GM21381 (cell line): ENCODE measurements around the gene MATN3.
"Not testable (repeated sequence)": the region's sequence is repeated elsewhere in the genome, so short reads cannot be mapped to it uniquely, and the experiment has no call there.

Source experiments
- ATAC-seq: cut with Tn5 transposase; IDR thresholded peaks from one replicate; pipeline ENCODE4 v1.9.1; 2021; ENCODE audit warnings: mild to moderate bottlenecking, moderate library complexity; ENCODE audit not compliant: unreplicated experiment

MATN3 gene, protein sequence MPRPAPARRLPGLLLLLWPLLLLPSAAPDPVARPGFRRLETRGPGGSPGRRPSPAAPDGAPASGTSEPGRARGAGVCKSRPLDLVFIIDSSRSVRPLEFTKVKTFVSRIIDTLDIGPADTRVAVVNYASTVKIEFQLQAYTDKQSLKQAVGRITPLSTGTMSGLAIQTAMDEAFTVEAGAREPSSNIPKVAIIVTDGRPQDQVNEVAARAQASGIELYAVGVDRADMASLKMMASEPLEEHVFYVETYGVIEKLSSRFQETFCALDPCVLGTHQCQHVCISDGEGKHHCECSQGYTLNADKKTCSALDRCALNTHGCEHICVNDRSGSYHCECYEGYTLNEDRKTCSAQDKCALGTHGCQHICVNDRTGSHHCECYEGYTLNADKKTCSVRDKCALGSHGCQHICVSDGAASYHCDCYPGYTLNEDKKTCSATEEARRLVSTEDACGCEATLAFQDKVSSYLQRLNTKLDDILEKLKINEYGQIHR

GRCh38 chr2:20012282-20013125 is at the start of gene MATN3:
Gene MATN3, minus strand, starts transcription at chr2:20012668. Its CDS starts 37 bp downstream, at chr2:20012631.
- ATAC-seq = no peak

- no peak for ATAC-seq
Measured at GRCh38 chr2:20061940-20062339, 49.5 kb upstream of the MATN3 start.

DNA sequence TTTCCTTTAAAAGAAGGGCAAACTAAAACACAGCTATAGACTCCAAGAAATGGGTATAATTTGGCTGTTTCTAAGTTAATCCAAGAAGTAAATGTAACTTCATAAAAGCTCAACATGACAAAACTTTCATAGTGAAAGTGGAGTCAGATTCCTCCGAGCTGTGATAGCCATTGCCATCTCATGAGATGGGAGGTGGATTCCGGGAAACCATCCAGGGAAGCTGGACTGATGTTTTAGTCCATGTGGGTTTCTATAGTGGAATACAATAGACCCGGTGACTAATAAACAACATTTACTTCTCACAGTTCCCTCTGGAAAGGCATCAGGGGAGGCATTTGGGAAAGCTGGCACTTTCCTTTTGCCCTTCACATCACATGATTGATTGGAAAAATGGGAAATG is 49.0 kb upstream of the MATN3 start:
- no peak for ATAC-seq

- ATAC-seq = no peak
Measured at GRCh38 chr2:20060106-20060505, 47.6 kb upstream of the MATN3 start.

- ATAC-seq = no peak
Measured at GRCh38 chr2:20057268-20057667, 44.8 kb upstream of the MATN3 start.

DNA sequence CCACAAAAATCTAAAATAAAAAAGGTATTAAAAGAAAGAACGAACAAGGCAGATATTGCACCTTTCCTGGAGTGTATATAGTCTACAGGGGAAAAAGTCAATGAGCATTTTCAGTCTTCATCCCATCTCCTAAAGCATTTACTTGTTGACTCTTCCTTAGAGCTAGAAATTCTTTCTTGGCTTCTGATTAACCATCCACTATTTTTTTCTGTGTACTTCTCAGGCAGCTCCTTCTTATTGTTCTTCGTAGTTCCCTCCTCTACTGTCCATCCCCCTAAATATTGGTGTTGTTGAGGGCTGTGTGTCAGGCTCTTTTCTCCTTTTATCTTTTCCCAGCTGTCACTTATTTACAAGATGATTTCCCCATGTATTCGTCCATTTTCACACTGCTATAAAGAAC is 42.5 kb upstream of the MATN3 start:
- ATAC-seq = no peak

GRCh38 chr2:20054119-20054518 is 41.7 kb upstream of the MATN3 start:
- ATAC-seq = no peak

- no peak for ATAC-seq
Measured at GRCh38 chr2:20052861-20053281, 40.4 kb upstream of the MATN3 start.

- no peak for ATAC-seq
Measured at GRCh38 chr2:20052229-20052851, 39.9 kb upstream of the MATN3 start.

- peak; percentile 94 for ATAC-seq
Measured at GRCh38 chr2:20051532-20052228, 39.2 kb upstream of the MATN3 start, which contains the start of gene LAPTM4A. Gene LAPTM4A, minus strand, starts transcription at chr2:20051628. Its CDS starts 108 bp downstream, at chr2:20051520.

- ATAC-seq = peak; percentile 23
Measured at GRCh38 chr2:20050646-20051531, 38.4 kb upstream of the MATN3 start.

GRCh38 chr2:20050104-20050645 is 37.7 kb upstream of the MATN3 start:
- ATAC-seq = peak; percentile 14

- no peak for ATAC-seq
Measured at GRCh38 chr2:20049637-20050036, 37.2 kb upstream of the MATN3 start.

DNA sequence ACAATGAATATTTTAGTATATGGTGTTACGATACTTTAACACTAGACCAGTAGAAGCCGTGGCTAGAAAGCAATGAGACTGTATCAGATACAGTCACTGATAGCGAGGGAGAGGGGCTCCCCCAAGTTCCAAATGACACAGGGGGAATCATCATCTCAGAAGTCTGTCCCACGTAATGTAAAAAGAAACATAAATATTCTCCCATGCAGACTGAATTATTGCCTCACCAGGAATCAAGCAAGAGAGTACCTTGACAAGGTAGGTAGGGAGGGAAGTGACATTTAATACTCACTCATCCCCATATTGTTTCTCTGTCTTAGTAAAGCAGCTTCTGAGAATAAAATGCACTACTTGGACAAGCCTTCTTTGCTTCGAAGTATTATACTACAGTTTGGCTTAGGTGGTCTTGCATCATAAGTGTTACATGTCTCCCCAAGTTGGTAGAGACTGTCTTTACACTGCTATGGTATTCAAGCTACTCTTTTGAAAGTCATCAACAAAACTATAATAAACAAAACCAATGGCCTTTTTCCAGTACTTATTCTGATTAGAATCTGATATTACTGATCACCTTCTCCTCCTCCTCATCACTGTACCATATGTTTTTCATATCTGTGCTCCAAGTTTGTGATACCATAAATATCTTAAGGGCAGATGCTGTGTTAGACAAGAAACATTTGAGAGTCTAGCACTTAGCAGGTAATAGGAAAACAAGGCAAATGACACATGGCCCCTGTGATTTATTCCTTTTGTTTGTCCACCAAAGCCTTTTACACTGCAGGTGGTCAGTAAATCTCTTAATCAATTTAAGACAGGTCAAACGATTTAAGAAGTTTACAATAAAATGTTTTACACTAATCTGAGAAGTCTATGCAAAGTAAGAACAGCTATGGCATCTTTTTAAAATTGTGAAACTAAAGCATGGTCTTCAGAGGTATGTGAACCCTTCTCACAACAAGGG is 36.3 kb upstream of the MATN3 start:
- no peak for ATAC-seq

GRCh38 chr2:20045712-20046292 is 33.3 kb upstream of the MATN3 start:
- not testable (repeated sequence) for ATAC-seq

GRCh38 chr2:20044778-20045177 is 32.3 kb upstream of the MATN3 start:
- no peak for ATAC-seq

DNA sequence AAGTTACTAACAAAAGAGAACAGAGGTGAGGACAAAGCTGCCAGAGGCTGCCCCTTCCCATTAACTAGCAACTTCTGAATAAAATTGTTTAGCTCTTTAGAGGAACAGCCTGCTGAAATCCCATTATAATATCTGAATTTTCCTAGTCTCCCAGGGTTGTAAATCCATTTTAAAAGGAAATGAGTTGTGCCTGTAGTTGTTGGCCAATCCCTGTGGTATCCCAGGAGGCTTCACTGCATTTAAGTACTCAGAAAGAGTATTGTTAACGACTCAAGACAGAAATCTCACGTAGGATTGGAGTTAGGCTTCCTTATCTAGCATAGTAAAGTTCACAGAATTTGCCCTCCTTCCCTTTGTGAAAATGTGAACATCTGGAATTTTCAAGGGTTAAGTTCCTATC is 30.1 kb upstream of the MATN3 start:
- ATAC-seq = no peak
